AG09319 (cell line): Measurements from ENCODE around the gene KIAA1191.
A peak's percentile ranks its signal among the peaks of the same experiment; 100 is the strongest.

Experiments
- DNase-seq: peaks from one replicate; pipeline ENCODE4 v3.0.0-alpha.2; 2010; ENCODE audit warnings: low read depth; ENCODE audit errors: extremely low read depth
- TF ChIP-seq, protein P1 (sequence below): IDR thresholded peaks from 2 replicates; pipeline ENCODE4 v1.5.1; 2011; ENCODE audit warnings: low read depth, mild to moderate bottlenecking, inconsistent platforms, low read length, moderate library complexity

The KIAA1191 gene

DNA sequence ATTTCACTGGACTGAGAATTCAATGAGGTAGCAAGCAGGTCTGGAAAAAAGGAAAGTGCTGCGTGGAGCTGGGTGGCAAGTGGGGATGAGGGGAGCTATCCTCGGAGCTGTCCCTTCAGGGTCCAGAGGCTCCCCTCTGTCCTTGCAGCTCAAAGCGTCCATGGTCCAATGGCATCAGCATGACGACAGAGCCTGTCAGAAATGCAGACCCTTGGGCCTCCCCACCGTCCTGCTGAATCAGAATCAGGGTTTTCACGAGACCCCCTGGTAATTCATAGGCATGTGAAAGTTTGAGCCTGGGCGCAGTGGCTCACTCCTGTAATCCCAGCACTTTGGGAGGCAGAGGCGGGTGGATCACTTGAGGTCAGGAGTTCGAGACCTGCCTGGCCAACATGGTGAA lies 32.5 kb upstream of the KIAA1191 start:
- DNase-seq: no peak
- TF ChIP-seq, protein P1, sequence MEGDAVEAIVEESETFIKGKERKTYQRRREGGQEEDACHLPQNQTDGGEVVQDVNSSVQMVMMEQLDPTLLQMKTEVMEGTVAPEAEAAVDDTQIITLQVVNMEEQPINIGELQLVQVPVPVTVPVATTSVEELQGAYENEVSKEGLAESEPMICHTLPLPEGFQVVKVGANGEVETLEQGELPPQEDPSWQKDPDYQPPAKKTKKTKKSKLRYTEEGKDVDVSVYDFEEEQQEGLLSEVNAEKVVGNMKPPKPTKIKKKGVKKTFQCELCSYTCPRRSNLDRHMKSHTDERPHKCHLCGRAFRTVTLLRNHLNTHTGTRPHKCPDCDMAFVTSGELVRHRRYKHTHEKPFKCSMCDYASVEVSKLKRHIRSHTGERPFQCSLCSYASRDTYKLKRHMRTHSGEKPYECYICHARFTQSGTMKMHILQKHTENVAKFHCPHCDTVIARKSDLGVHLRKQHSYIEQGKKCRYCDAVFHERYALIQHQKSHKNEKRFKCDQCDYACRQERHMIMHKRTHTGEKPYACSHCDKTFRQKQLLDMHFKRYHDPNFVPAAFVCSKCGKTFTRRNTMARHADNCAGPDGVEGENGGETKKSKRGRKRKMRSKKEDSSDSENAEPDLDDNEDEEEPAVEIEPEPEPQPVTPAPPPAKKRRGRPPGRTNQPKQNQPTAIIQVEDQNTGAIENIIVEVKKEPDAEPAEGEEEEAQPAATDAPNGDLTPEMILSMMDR: no peak

GRCh38 chr5:176392526-176392925 lies 31.0 kb upstream of the KIAA1191 start:
- DNase-seq: no peak
- TF ChIP-seq, protein P1: no peak

- TF ChIP-seq, protein P1: no peak
- no peak for DNase-seq
These were observed 30.4 kb upstream of the KIAA1191 start for GRCh38 chr5:176391999-176392398.

GRCh38 chr5:176391479-176391878 lies 29.9 kb upstream of the KIAA1191 start:
- TF ChIP-seq, protein P1: no peak
- DNase-seq: no peak

DNA sequence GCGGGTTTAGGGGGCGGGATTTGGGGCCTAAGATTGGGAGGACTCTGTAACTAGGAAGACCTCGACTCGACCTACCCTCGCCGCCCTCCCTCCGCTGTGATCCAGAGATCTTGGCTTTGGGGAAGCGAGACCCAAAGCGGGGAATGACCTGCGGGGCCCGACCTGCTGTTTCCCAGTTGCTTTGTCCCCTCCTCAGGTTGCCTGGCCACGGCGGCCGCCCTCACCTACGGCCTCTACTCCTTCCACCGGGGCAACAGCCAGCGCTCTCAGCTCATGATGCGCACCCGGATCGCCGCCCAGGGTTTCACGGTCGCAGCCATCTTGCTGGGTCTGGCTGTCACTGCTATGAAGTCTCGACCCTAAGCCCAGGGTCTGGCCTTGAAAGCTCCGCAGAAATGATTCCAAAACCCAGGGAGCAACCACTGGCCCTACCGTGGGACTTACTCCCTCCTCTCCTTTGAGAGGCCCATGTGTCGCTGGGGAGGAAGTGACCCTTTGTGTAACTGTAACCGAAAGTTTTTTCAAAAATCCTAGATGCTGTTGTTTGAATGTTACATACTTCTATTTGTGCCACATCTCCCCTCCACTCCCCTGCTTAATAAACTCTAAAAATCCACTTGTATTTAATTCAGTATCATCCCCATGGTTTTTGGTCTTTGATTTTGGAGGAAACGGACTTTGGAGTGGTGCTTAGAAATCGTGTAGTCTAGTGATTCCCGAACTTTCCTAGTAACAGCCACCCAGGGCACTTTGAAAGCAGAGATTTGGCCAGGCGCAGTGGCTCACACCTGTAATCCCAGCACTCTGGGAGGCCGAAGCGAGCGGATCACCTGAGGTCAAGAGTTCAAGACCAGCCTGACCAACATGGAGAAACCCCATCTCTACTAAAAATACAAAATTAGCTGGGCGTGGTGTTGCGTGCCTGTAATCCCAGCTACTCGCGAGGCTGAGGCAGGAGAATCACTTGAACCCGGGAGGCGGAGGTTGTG lies 27.9 kb upstream of the KIAA1191 start:
- no peak for DNase-seq
- TF ChIP-seq, protein P1: no peak

- TF ChIP-seq, protein P1: no peak
- peak; percentile 98 for DNase-seq
These were observed 27.0 kb upstream of the KIAA1191 start, which contains the start of the genes HIGD2A and NOP16 for GRCh38 chr5:176388444-176389134. Gene HIGD2A (plus strand): TSS chr5:176388751. CDS start chr5:176388820, 69 bp downstream. Gene NOP16 (minus strand): TSS chr5:176388598. CDS start chr5:176388539, 59 bp downstream.

DNA sequence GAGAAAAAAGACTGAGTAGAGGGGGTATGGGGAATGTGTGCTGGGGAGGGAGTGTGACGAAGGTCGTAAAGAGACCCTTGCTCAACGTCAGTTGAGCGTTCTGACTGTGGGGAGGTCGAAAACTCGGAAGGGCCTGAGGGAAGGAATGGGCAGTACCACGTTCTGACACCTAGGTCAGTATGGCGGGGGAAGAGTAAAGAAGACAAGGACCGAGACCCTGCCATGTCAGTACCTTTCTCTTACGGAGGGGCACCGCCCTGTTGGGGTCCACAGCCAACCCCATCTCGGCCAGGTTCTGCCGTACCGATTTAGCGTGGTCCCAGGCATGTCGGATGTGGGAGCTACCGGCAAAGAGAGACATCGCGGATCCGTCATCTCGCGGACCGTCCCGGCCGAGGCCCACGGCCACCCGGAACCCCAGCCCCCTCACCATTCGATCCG lies 26.5 kb upstream of the KIAA1191 start:
- no peak for DNase-seq
- TF ChIP-seq, protein P1: no peak
